ENCODE measurements around the gene STMN3. TPM values are rescaled to one million over a fixed set of nuclear protein-coding genes. Genes with fewer than 3 reads are reported as not detected.

STMN3 gene
- polyA plus RNA-seq, 1 of the 3 experiments (the other 2 are of a cell fraction): 111 TPM

GRCh38 chr20:63687419-63688178 is 34.4 kb upstream of the STMN3 start:
- POLR2A ChIA-PET: interaction anchor here (0.9 kb wide), 1 partner anchor 13 kb away, joined by 3 read pairs; no protein-coding TSS in a partner anchor

DNA sequence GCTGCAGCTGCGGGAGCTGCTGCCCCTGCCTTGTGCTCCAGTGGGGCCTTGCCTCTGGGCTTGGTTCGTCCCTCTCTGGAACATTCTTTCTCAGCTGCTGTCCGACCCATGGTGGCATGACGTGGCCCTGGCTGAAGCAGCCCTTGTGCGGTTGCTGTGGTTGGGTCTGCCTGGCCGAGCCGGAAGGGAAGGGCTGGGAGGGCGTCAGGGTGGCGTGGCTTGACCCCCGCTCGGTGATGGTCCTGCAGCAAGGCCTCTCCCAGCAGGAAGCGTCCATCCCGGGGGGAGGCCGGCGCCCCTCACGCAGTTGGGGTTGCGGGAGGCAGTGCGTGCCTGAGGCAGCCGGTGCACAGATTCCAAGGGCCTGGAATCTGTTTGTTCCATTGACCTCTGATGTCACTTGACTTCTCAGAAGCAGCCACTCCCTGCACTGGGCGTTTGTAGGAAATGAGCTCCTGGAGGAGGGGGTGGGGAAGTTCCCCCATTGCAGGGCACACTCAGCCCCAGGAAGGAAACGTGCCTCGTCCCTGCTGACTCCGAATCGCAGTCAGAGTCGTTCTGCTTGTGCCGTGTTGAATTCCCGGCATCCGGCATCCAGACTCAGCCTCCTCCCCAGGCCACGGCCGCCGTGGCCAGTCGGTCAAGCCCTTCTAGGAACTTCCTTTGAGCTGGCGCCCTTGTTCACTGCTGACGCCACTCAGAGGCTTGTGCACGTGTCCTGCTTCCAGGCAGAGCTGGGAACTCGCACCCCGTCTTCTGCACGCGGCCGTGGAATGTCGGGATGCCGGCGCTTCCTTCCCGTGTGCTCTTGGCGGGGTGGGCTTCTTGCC is 33.5 kb upstream of the STMN3 start:
- no peak overlapping the region for H3K9ac ChIP-seq
- ChIA-PET POLR2A (no interaction called here), CTCF (interaction anchor here (1.2 to 1.5 kb wide), 2 partner anchors 11 to 149 kb away, joined by 3 read pairs; no protein-coding TSS in a partner anchor)
- H3K9me2 ChIP-seq: no peaks in the 10 kb centered on the region
- H3K27me3 ChIP-seq (ENCODE audit: insufficient read depth): no peaks in the 10 kb centered on the region
- H3K4me2 ChIP-seq: no peak overlapping the region
- H3F3A ChIP-seq (replicated peaks; ENCODE audit: insufficient read depth): peaks cover 12% of the 10 kb centered on the region
- 75% methylated on average over 14 of the region's 45 CpGs for WGBS (ENCODE audit: low lambda C conversion rate)
- no peaks in the 10 kb centered on the region for H3K79me2 ChIP-seq (ENCODE audit: insufficient read depth)
- no peak overlapping the region for H2AFZ ChIP-seq (ENCODE audit: low read depth)
- no peaks in the 10 kb centered on the region for H3K9me3 ChIP-seq
- H4K20me1 ChIP-seq (ENCODE audit: insufficient read depth): no peaks in the 10 kb centered on the region
- DNase-seq: no peak
- no peaks in the 10 kb centered on the region for H3K36me3 ChIP-seq (replicated peaks in 1 of 2; ENCODE audit: control insufficient read depth in 1 of 2, insufficient read depth in 2 of 2, low read length in 1 of 2)
- peaks cover 0 to 14% of the 10 kb centered on the region in 2 experiments; a peak in 3 of 4 replicates for H3K4me1 ChIP-seq (ENCODE audit: control insufficient read depth in 1 of 2, insufficient read depth in 2 of 2, low read depth in 1 of 2, low read length in 1 of 2)
- H3K4me3 ChIP-seq (ENCODE audit: low read depth in 2 of 2, low read length in 1 of 2): no peak overlapping the region
- no peak overlapping the region for H3K27ac ChIP-seq (ENCODE audit: low read depth in 2 of 2, low read length in 1 of 2)
- TF ChIP-seq RXRA (IDR thresholded peaks at IDR 0.05; ENCODE audit: borderline replicate concordance, low read depth) (no peak), TCF12 (IDR thresholded peaks at IDR 0.05) (no peak), ZBTB33 (IDR thresholded peaks at IDR 0.05; ENCODE audit: borderline replicate concordance, low read depth) (no peak), ELF1 (IDR thresholded peaks at IDR 0.05) (no peak), POLR2AphosphoS5 (IDR thresholded peaks at IDR 0.05; ENCODE audit: low read depth, low read length) (no peak), RAD21 (IDR thresholded peaks at IDR 0.05; ENCODE audit: low read length) (no peak), FOSL2 (IDR thresholded peaks at IDR 0.05; ENCODE audit: borderline replicate concordance, low read depth) (no peak), YY1 (IDR thresholded peaks at IDR 0.05; ENCODE audit: low read depth) (no peak), FOXJ3 (CRISPR knock-in tag; IDR thresholded peaks at IDR 0.05) (no peak)
- TF ChIP-seq, protein P1, sequence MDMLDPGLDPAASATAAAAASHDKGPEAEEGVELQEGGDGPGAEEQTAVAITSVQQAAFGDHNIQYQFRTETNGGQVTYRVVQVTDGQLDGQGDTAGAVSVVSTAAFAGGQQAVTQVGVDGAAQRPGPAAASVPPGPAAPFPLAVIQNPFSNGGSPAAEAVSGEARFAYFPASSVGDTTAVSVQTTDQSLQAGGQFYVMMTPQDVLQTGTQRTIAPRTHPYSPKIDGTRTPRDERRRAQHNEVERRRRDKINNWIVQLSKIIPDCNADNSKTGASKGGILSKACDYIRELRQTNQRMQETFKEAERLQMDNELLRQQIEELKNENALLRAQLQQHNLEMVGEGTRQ (IDR thresholded peaks at IDR 0.05; ENCODE audit: borderline replicate concordance, low read depth, low read length): no peak
- TF ChIP-seq, protein P2, sequence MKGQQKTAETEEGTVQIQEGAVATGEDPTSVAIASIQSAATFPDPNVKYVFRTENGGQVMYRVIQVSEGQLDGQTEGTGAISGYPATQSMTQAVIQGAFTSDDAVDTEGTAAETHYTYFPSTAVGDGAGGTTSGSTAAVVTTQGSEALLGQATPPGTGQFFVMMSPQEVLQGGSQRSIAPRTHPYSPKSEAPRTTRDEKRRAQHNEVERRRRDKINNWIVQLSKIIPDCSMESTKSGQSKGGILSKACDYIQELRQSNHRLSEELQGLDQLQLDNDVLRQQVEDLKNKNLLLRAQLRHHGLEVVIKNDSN (IDR thresholded peaks at IDR 0.05; ENCODE audit: borderline replicate concordance, low read depth): no peak

More at GRCh38 chr20:63687419-63688178, 34.4 kb upstream of the STMN3 start:
- TF ChIP-seq NRF1 (IDR thresholded peaks at IDR 0.05; ENCODE audit: low read depth, low read length) (no peak), EZH2phosphoT487 (IDR thresholded peaks at IDR 0.05; ENCODE audit: borderline replicate concordance, low read depth) (no peak), EP300 (IDR thresholded peaks at IDR 0.05; ENCODE audit: borderline replicate concordance in 1 of 2, low read depth in 1 of 2, low read length in 1 of 2) (no peak), TAF1 (IDR thresholded peaks at IDR 0.05; ENCODE audit: borderline replicate concordance, low read depth, low read length) (no peak), TCF12 (IDR thresholded peaks at IDR 0.05) (no peak), RXRA (IDR thresholded peaks at IDR 0.05; ENCODE audit: borderline replicate concordance, low read depth) (no peak), RAD21 (IDR thresholded peaks at IDR 0.05; ENCODE audit: low read length) (no peak)
- TF ChIP-seq, protein P3, sequence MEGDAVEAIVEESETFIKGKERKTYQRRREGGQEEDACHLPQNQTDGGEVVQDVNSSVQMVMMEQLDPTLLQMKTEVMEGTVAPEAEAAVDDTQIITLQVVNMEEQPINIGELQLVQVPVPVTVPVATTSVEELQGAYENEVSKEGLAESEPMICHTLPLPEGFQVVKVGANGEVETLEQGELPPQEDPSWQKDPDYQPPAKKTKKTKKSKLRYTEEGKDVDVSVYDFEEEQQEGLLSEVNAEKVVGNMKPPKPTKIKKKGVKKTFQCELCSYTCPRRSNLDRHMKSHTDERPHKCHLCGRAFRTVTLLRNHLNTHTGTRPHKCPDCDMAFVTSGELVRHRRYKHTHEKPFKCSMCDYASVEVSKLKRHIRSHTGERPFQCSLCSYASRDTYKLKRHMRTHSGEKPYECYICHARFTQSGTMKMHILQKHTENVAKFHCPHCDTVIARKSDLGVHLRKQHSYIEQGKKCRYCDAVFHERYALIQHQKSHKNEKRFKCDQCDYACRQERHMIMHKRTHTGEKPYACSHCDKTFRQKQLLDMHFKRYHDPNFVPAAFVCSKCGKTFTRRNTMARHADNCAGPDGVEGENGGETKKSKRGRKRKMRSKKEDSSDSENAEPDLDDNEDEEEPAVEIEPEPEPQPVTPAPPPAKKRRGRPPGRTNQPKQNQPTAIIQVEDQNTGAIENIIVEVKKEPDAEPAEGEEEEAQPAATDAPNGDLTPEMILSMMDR (IDR thresholded peaks at IDR 0.05): no peak
- TF ChIP-seq, protein P1 (IDR thresholded peaks at IDR 0.05; ENCODE audit: borderline replicate concordance, low read depth, low read length): no peak
- H3K36me3 ChIP-seq (replicated peaks in 1 of 2; ENCODE audit: control insufficient read depth in 1 of 2, insufficient read depth in 2 of 2, low read length in 1 of 2): no peaks in the 10 kb centered on the region
- 86% methylated on average over 12 of the region's 29 CpGs for WGBS (ENCODE audit: low lambda C conversion rate)
- H3K9me3 ChIP-seq: no peaks in the 10 kb centered on the region
- no peaks in the 10 kb centered on the region for H3K27me3 ChIP-seq (ENCODE audit: insufficient read depth)
- CTCF ChIA-PET: interaction anchor here (1.2 to 1.5 kb wide), 2 partner anchors 10 to 150 kb away, joined by 3 read pairs; no protein-coding TSS in a partner anchor
- H3K79me2 ChIP-seq (ENCODE audit: insufficient read depth): no peaks in the 10 kb centered on the region
- no peaks in the 10 kb centered on the region for H3K9me2 ChIP-seq
- no peak overlapping the region for H3K4me2 ChIP-seq
- H3F3A ChIP-seq (replicated peaks; ENCODE audit: insufficient read depth): peaks cover 6% of the 10 kb centered on the region
- H3K4me1 ChIP-seq (ENCODE audit: control insufficient read depth in 1 of 2, insufficient read depth in 2 of 2, low read depth in 1 of 2, low read length in 1 of 2): peaks cover 0 to 7% of the 10 kb centered on the region in 2 experiments; a peak in 2 of 4 replicates
- no peak overlapping the region for H3K9ac ChIP-seq
- no peaks in the 10 kb centered on the region for H4K20me1 ChIP-seq (ENCODE audit: insufficient read depth)
- no peak overlapping the region for H3K27ac ChIP-seq (ENCODE audit: low read depth in 2 of 2, low read length in 1 of 2)
- no peak for DNase-seq
- H2AFZ ChIP-seq (ENCODE audit: low read depth): no peak overlapping the region
- H3K4me3 ChIP-seq (ENCODE audit: low read depth in 2 of 2, low read length in 1 of 2): no peak overlapping the region
